ENCODE results near the gene ZNF358.

ZNF358 gene

DNA sequence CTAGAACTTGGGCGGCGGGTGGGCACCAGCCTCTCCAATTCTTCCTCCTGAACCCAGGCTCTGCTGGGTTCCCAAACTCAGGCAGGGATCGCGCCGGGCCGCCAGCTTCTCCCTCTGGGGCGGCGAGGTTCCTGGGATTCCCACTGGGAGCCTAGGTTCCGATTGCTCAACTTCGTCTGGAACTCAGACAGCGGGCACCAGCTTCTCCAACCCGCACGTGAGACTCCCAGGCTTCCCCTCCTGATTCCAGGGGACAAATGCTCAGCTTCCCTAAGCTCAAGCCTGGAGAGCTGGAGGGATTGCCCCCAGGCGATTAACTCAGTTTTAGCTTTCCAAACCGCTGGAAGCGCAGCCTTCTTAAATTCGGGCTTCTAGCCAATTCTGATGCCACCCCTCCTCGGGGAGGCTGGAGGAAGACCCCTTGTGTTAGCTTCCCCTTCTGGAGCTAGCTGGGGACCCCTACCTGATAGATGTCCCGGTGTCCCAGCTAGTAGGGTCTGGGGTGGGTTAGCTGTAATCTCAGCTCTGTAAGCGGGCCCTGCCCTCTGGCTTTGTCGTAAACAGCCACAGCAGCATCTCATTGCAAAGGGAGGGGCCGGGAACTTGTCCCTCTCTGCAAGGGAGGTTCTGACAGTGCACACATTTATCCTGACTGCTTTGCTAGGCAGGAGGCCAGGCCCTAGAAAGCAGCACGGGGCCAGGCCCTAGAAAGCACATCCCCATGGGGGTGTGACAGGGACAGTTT is 7.2 kb downstream of the ZNF358 start:
- ChIA-PET POLR2A (ENCODE audit: low non-redundant PET) (interaction anchor here (0.5 to 0.7 kb wide), 3 partner anchors 17 to 494 kb away, joined by 3 to 7 read pairs (median 3); no protein-coding TSS in a partner anchor), CTCF (interaction anchor here (0.6 to 1.2 kb wide), 4 partner anchors 25 to 1555 kb away, joined by 3 to 6 read pairs (median 4); no protein-coding TSS in a partner anchor)
- DNase-seq (ENCODE audit: low spot score) = peak; percentile 37
- TF ChIP-seq, protein P1, sequence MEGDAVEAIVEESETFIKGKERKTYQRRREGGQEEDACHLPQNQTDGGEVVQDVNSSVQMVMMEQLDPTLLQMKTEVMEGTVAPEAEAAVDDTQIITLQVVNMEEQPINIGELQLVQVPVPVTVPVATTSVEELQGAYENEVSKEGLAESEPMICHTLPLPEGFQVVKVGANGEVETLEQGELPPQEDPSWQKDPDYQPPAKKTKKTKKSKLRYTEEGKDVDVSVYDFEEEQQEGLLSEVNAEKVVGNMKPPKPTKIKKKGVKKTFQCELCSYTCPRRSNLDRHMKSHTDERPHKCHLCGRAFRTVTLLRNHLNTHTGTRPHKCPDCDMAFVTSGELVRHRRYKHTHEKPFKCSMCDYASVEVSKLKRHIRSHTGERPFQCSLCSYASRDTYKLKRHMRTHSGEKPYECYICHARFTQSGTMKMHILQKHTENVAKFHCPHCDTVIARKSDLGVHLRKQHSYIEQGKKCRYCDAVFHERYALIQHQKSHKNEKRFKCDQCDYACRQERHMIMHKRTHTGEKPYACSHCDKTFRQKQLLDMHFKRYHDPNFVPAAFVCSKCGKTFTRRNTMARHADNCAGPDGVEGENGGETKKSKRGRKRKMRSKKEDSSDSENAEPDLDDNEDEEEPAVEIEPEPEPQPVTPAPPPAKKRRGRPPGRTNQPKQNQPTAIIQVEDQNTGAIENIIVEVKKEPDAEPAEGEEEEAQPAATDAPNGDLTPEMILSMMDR (conservative IDR thresholded peaks at IDR 0.05; ENCODE audit: low read depth) = no peak
- H3K27ac ChIP-seq = peak overlapping the region; percentile 75

DNA sequence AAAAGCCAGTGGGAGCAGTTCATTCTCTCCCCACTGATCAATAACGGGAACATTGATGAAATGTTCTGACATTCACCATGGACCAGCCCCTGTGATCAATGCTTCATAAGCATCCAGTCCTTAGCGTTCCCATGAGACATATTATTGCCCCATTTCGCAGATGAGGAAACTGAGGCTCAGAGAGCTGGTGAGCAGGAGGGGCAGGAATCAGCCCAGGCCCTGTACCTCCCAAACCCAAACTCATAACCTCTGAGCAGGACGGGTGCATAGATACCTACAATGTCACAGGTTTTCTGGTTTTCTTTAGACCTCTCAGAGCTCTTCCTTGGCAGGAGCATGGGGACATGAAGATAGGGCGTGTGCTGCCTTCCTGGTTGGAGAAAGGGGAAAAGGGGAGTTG is 8.6 kb downstream of the ZNF358 start:
- DNase-seq (ENCODE audit: low spot score) = no peak
- POLR2A ChIA-PET (ENCODE audit: low non-redundant PET) = no interaction called here
- TF ChIP-seq, protein P1 (conservative IDR thresholded peaks at IDR 0.05; ENCODE audit: low read depth) = no peak
- H3K27ac ChIP-seq = no peak overlapping the region
- CTCF ChIA-PET = no interaction called here

DNA sequence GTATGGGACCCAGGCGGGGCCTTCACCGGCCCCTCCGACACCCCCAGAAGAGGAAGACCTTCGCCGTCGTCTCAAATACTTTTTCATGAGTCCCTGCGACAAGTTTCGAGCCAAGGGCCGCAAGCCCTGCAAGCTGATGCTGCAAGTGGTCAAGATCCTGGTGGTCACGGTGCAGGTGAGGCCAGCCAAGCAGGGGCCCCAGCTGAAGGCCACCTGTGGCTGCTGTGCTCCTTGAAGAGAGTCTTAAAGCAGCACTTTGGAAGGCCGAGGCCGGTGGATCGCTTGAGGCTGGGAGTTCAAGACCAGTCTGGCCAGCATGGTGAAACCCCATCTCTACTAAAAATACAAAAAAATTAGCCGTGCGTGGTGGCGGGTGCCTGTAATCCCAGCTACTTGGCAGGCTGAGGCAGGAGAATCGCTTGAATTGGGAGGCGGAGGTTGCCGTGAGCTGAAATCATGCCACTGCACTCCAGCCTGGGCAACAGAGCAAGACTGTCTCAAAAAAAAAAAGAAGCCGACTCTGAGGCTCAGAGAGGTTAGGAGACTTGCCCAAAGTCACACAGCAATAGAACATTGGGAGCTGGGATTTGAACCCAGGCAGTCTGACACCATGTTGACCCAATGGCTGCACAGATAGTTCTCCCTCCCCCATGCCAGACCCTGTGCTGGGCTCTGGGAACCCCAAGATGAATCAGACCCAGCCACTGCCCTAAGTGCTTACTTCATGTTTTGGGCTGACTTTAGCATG is 9.3 kb downstream of the ZNF358 start:
- TF ChIP-seq, protein P1 (conservative IDR thresholded peaks at IDR 0.05; ENCODE audit: low read depth) = no peak

DNA sequence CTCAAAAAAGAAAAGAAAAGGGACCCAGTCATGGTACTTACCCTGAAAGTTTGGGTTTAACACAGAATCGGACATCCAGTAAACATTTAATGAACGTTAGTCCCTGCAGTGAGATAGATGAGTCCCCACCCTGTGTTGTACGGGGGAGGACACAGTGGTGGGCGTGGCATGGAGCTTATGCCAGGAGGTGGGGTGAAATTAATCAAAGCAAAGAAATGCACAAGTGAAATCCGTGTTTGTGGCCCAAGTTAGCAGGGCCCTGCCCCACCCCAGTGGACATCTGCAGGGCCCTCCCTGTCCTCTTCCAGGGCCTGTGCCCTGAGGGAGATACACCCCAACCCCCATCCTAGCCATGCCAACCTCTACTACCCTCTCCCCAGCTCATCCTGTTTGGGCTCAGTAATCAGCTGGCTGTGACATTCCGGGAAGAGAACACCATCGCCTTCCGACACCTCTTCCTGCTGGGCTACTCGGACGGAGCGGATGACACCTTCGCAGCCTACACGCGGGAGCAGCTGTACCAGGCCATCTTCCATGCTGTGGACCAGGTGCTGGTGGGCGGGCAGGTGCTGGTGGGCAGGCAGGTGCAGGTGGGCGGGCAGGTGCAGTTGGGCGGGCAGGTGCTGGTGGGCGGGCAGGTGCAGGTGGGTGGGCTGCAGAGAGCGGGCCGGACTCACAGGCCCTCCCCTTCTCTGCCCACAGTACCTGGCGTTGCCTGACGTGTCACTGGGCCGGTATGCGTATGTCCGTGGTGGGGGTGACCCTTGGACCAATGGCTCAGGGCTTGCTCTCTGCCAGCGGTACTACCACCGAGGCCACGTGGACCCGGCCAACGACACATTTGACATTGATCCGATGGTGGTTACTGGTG is 10.4 kb downstream of the ZNF358 start:
- DNase-seq (ENCODE audit: low spot score) = no peak
- ChIA-PET POLR2A (ENCODE audit: low non-redundant PET) (no interaction called here), CTCF (no interaction called here)
- TF ChIP-seq, protein P1 (conservative IDR thresholded peaks at IDR 0.05; ENCODE audit: low read depth) = no peak
- H3K27ac ChIP-seq = no peak overlapping the region; the same call in 1 of the 2 replicates

More for the DNA sequence above, 9.3 kb downstream of the ZNF358 start:
- DNase-seq (ENCODE audit: low spot score) = no peak
- H3K27ac ChIP-seq = no peak overlapping the region
- CTCF ChIA-PET = no interaction called here
- POLR2A ChIA-PET (ENCODE audit: low non-redundant PET) = no interaction called here

DNA sequence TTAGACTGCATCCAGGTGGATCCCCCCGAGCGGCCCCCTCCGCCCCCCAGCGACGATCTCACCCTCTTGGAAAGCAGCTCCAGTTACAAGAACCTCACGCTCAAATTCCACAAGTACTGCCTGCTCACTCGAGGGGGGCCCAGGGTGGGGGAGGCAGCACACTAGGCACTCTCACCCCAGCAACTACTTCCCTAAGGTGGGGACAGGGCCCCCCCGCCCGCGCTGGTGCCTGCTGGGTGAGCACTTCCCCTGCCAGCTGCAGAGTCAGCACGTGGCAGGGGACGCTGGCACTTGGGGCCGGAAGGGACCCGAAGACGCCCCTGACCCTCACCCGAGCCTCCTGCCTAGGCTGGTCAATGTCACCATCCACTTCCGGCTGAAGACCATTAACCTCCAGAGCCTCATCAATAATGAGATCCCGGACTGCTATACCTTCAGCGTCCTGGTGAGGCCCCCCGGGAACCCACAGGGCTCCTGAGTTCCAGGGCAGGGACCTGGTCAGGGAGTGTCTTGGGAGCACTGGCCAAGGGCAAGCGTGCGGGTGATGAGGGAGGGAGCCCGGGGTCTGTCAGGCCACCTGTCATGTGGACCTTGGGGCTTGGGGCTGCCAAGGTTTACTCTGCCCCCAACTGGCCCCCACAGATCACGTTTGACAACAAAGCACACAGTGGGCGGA is 11.8 kb downstream of the ZNF358 start:
- 0 out of 2 replicates have a peak overlapping the region, but pooled peaks have one; percentile 0 for H3K27ac ChIP-seq
- POLR2A ChIA-PET (ENCODE audit: low non-redundant PET) = interaction anchor here (0.6 kb wide), 1 partner anchor 336 kb away, joined by 3 read pairs; no protein-coding TSS in a partner anchor
- CTCF ChIA-PET = interaction anchor here (0.6 kb wide), 1 partner anchor 276 kb away, joined by 3 read pairs; no protein-coding TSS in a partner anchor
- no peak for DNase-seq (ENCODE audit: low spot score)
- TF ChIP-seq, protein P1 (conservative IDR thresholded peaks at IDR 0.05; ENCODE audit: low read depth) = no peak
